NCI-H2227 (cell line): Measurements from ENCODE around the gene TM9SF4.

Source experiments
- DNase-seq: peaks from one replicate; lab custom pipeline; 2025; ENCODE audit not compliant: unreplicated experiment; lab: John Stamatoyannopoulos, UW

Gene TM9SF4

GRCh38 chr20:32109392-32110172, at the start of gene TM9SF4:
TM9SF4 (plus strand) TSS chr20:32109714; CDS start chr20:32109741, 27 bp downstream.
- DNase-seq: peak; percentile 98

GRCh38 chr20:32062776-32063170, 46.7 kb upstream of the TM9SF4 start:
- no peak for DNase-seq

DNA sequence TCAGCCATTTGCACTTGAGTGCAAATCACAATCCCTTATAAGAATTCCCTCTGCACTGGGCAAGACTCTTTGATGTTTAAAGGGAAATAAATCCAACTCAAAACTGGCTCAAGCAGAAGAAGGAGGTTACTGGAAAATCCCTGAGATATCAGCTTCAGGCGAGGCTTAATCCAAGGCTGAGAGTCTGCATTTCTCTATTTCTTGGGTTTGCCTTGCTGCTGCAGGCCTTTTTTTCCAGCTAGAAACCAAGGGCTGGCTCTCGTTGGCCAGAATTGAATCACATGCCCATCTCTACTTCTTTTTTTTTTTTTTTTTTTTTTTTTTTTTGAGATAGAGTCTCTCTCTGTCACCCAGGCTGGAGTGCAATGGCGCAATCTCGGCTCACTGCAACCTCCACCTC, 45.8 kb upstream of the TM9SF4 start:
- DNase-seq: no peak

GRCh38 chr20:32064667-32065066, 44.8 kb upstream of the TM9SF4 start:
- no peak for DNase-seq

DNA sequence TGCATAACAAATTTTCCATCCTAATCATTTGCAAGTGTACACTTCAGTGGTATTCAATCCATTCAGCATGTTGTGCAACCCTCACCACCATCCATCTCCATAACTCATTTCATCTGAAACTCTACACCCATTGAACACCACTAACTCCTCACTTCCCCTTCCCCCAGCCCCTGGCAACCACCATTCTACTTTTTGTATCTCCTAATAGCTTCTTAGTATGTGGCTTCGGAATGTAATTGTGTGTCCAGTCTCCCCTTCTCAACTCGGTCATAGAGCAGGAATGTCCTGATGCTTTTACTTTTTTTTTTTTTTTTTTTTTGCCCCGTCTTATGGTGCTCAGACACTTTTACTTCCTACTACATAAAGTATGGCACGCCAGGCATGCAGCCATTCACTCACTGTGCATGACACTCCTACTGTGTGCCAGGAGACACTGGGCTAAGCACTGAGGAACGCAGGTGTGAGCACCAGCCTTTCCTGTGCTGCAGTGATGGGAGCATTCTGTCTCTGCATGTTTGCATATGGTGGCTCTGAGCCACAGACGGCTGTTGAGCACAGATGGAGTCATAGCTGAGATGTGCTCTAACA, 42.2 kb upstream of the TM9SF4 start:
- no peak for DNase-seq

- no peak for DNase-seq
Observed at GRCh38 chr20:32068174-32068573, 41.3 kb upstream of the TM9SF4 start.

DNA sequence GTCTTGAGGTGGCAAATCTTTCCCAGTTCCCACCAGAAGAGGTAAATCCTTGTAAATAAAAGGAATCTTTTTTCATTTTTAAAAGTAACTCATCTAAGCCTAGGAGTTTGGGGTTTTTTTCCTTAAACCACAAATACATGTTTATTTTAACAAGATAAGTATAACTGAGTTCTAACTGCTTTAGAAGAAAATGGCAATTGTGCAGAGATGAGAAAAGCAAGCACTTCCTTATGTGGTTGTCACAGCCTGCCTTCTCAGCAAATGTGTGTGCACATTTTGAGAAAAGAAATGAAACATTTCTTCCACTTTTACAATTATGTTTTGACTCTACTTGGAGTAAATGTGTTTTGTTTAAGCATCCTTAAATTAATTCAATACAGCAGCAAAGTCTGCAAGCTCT, 39.8 kb upstream of the TM9SF4 start:
- DNase-seq: no peak

GRCh38 chr20:32070282-32070681, 39.2 kb upstream of the TM9SF4 start:
- DNase-seq: no peak

GRCh38 chr20:32070690-32071213, 38.8 kb upstream of the TM9SF4 start:
- no peak for DNase-seq

DNA sequence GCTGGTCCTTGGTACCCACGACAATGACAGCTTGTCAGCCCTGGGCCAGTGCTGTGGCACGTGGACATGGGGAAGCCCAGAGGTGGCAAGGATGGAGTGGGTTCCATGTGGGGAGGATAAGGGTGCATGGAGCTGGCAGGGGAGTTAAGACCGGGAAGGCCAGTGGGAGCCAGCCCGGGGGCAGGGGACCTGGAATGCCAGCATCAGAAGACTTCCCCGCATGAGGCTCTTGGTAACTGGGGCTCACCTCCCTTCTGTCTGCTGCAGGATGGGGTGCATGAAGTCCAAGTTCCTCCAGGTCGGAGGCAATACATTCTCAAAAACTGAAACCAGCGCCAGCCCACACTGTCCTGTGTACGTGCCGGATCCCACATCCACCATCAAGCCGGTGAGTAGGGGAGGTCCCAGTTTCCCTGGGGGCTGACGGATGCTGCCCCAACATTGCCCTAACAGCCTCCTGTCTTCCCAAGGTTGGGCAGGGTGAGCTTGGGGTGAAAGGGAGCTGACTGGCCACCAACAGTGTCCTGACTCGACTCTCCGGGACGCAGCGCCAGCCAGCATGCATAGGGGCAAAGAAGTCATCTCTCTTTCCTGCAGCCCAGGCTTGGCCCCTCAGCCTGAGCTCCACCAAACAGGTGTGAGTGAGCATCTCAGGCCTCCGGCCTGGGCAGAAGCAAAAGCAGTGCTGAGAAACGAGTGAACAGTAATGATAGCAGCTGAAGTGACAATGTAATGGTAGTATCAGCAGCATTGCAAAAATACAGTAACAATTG, 37.9 kb upstream of the TM9SF4 start:
- DNase-seq: no peak

GRCh38 chr20:32072168-32072750, 37.3 kb upstream of the TM9SF4 start:
- DNase-seq: no peak

- no peak for DNase-seq
Observed at GRCh38 chr20:32075534-32075933, 34.0 kb upstream of the TM9SF4 start.

- no peak for DNase-seq
Observed at GRCh38 chr20:32077190-32077589, 32.3 kb upstream of the TM9SF4 start.

GRCh38 chr20:32078322-32078721, 31.2 kb upstream of the TM9SF4 start:
- DNase-seq: no peak

- DNase-seq: no peak
Observed at GRCh38 chr20:32078791-32079190, 30.7 kb upstream of the TM9SF4 start.

DNA sequence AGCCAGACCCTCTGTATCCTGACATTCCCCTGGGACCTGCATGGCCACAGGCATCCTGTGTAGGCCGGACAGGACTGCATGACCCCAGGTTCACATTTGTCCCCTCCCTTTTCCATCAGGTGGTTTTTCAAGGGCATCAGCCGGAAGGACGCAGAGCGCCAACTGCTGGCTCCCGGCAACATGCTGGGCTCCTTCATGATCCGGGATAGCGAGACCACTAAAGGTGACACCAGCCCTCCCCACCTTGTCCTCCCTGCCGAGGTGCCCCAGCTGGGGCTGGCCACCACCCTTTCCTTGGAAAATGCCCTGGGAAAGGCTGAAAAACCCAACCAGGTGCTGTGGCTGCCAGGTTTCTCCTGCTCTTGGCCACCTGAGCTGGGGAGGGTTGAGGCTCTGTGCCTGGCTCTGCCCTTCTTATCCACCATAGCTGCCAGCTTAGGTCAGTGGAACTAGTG, 29.8 kb upstream of the TM9SF4 start:
- DNase-seq: no peak

DNA sequence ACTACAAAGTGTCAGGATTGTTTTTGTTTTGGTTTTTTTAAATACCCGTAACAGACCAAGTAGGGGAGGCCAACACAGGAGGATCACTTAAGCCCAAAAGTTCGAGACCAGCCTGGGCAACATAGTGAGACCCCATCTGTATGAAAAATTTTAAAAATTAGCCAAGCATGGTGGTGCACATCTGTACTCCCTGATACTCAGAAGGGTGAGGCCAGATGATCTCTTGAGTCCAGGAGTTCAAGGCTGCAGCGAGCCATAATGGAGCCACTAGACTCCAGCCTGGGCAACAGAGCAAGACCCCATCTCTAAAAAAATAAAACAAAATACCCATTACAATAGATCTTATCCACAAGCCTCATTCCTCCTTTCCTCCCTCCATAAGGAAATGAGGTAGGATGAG, 28.7 kb upstream of the TM9SF4 start:
- DNase-seq: no peak

DNA sequence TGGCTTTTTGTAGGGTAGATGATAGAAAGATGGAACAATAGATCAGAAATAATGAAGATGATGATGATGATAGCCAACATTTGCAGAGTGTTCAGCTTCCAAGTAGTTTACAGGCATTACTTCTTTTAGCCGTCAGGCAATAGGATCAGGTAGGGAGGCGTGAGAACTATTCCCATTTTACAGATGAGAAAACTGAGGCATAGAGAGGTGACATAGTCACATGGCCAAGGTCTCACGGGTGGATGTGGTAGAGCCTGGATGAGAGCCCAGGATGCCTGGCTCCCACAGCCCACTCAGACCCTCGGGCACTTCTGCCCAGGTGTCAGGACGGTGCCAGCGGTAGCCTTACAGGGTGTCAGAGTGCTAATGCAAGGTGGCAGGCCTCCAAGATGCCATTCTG, 26.0 kb upstream of the TM9SF4 start:
- no peak for DNase-seq

DNA sequence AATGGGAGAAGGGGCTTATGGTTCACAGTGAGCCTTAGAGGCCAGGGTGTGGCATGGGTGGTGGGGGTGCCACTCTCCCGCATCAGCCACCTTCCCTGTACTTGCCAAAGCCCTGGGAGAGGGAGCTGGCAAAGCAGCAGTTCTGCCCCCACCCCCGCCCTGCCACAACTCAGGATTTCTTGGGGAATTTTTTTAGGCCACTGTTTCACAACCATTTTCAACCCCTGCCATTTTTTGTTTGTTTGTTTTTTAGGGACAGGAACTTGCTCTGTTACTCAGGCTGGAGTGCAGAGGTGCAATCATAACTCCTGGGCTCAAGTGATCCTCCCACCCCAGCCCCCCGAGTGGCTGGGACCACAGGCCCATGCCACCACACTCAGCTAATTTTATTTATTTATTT, 22.4 kb upstream of the TM9SF4 start:
- DNase-seq: no peak

- DNase-seq: no peak
Observed at GRCh38 chr20:32088759-32089158, 20.8 kb upstream of the TM9SF4 start.

DNA sequence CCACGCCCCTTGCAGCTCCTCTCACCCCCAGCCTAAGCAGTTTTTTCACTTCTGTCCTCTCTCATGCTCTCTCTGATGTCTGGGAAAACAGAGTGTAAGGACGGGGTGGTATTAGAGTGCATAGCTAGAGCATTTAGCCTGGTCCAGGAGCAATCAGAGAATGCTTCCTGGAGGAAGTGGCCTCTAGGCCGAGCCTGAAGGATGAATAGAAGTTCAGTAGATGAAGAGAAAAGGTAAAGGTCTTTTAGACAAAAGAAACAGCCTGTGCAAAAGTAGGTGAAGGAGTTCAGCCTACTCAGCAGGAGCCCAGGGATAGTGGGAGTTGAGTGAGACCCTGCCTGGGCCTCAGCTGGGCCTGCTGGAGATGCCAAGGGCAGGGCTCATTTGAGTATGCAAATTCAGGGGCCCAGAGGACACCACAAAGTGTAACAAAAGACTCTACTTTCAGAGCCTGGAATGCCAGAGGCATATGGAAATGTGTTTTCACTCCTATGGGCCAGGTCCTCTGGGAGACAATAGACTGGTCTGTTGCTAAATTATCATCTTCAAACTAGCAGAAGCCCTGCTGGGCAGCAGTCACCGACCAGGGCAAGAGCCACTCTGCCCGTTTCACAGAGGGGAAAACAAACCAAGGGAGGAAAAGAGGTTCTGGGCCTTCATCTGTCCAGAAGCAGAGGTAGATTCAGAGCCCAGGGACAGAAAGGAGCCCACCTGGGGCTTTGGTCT, 19.7 kb upstream of the TM9SF4 start:
- DNase-seq: no peak
